IPS-NIHi7 (cell line): ENCODE results near the gene LHFPL2.

Experiments used
- DNase-seq: peaks from one replicate; pipeline ENCODE4 v3.0.0; 2012; ENCODE audit warnings: mixed read lengths; ENCODE audit errors: extremely low spot score

The LHFPL2 gene

GRCh38 chr5:78597068-78597973 lies 51.3 kb downstream of the LHFPL2 start:
- no peak for DNase-seq

- no peak for DNase-seq
These were observed 53.1 kb downstream of the LHFPL2 start for GRCh38 chr5:78595458-78595921.

- no peak for DNase-seq
These were observed 53.7 kb downstream of the LHFPL2 start for GRCh38 chr5:78594610-78595457.

DNA sequence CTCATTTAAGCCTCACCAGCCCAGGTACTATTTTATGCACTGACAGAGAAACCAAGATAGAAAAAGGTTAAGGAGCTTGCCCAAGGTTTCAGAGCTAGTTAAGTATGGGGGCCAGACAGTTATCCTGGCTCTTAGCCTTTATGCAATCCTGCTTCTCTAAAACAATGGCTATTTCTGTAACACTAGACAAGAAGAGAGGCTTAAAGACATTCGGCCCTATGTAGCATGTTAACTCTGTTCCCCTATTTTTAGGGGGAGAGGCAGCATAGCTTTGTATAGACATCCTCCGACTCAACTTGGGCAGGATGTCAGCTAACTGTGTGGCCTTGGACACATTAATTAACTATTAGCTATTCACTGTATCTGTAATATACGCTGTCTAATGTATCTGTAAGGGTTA lies 54.6 kb downstream of the LHFPL2 start:
- DNase-seq = no peak

GRCh38 chr5:78593465-78593864 lies 55.1 kb downstream of the LHFPL2 start:
- DNase-seq = no peak

- DNase-seq = no peak
These were observed 55.7 kb downstream of the LHFPL2 start for GRCh38 chr5:78592735-78593386.

- no peak for DNase-seq
These were observed 56.4 kb downstream of the LHFPL2 start for GRCh38 chr5:78591972-78592700.

- DNase-seq = no peak
These were observed 57.4 kb downstream of the LHFPL2 start for GRCh38 chr5:78591138-78591612.

DNA sequence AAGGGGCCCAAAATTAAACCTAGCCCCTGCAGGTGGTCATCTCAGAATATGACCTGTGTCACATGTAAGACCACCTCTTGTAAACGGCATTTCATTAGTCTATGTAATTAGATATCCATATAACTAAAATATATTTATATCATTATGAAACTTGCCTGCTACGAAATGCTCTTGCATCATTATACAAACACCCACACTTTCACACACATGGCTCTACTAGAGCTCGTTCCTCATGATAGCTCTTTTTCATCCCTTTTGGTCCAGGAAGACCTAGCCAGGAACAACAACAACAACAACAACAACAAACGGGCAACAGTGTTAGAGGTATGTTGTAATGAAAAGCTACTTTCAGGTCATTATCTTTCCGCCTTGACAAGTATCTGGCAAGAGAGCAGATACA lies 58.6 kb downstream of the LHFPL2 start:
- no peak for DNase-seq

- DNase-seq = no peak
These were observed 60.1 kb downstream of the LHFPL2 start for GRCh38 chr5:78588507-78588906.

GRCh38 chr5:78587775-78588291 lies 60.7 kb downstream of the LHFPL2 start:
- no peak for DNase-seq

DNA sequence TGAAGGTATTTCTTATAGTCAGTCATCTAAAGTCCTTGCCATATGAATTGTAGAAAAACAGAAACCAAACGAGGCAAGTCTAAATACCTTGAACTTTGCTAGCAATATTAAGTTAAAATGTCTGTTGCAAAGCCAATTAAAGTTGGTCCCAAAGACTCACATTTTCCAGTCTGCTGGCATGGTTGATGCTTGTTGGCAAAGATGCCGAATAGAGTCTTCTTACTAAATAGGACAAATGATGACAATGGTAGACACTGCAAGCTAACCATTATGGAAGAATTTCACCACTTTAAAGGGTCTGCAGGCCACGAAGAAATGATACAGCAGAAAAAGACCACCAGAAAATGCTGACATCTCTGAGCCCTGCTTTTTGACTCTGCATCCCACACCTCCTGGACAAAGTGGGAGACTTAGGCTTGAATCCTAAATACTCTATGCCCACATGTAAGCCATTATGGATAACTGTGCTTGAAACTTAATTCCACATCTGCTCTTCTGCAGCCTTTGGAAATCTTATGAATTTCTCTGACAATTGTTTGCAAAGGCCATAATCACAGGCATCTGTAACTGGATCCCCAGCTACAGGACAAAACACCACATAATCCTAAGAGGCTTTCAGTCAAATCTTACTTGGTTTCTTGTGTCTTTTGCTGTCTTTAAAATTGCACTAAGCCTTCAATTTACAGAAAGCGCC lies 61.3 kb downstream of the LHFPL2 start:
- DNase-seq = no peak

- DNase-seq = no peak
These were observed 62.3 kb downstream of the LHFPL2 start for GRCh38 chr5:78586251-78586650.

DNA sequence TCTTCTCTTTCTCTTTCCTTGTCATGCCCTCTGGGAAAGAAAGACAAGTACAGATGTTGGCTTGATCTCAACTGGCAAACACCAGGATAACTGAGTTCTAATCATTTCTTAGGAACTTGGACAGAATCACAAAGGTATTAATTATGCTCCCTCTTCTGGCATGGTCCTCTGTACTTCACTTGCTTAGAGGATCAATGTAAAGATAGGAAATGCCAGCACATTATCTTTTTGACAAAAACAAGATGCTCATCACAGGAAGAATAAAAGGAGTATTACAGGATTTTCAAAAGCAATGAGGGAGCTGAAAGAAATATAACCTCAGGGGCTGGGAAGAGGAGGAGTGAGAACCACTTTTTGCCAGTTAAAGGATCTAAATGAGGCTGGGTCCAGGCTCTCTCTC lies 70.6 kb downstream of the LHFPL2 start:
- no peak for DNase-seq

GRCh38 chr5:78577071-78577807 lies 71.3 kb downstream of the LHFPL2 start:
- no peak for DNase-seq

DNA sequence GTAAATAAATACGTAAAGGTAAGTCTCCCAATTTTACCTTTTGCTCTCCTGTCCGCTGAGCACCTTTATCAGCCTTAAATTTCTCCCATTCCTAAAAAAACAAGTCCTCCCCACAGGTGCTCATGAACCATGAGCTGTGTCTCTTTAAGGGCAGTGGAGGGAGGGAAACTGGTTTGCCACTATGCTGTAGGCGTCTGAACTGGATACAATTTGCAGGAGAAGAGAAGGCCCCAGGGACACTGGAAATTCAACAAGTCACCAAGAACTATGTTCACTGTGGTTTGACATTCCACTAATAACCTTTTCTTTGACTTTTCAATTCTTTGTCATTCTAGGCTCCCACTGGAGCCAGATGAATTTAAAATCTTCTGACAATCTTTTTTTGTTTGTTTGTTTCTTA lies 72.2 kb downstream of the LHFPL2 start:
- DNase-seq = no peak

GRCh38 chr5:78574731-78575161 lies 73.8 kb downstream of the LHFPL2 start:
- DNase-seq = no peak

DNA sequence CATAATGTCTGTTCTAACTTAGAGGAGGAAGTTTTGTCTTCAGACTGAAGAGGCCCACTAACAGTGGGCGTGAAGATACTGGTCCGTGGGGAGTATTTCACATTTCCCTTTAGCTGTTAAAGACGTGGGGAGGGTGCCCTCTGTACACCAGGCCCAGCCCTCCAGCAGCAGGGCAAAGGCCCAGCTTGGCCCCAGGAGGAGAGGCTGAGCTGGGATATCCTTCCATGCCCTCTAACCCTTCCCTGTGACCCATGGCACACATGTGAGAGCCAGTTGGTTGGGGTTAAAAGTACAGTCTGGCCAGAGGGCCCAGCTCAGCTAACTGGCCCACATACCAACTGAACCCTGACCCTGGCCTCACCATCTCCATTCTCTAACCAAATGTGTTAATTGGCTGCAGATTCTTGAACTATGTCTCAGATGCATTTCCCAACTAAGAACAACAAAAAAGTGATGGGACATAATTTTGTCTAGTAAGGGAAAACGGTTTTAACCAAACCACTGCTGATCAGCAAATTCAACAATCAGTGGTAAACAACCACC lies 74.4 kb downstream of the LHFPL2 start:
- no peak for DNase-seq

DNA sequence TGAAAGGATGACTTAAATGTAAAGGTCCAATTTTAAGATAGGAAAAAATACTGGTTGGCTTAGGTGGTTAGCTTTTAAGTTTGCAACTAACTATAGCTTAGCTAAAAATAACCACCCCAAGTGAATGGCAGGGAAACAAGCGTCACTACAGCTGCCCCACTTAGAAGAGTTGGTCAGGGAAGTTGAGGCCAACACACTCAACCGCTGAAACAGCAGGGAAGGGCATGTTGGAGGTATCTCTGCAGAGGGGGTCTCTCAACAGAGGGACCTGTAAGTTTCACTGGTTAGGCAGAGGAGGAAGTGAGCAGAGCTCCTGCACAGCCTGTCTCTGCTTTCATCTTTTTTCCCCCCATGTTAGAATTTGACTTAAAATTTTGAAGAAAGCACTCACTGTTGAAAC lies 75.3 kb downstream of the LHFPL2 start:
- DNase-seq = no peak
